Right renal cortex interstitium (tissue), 3 donors: ENCODE results near the gene CAPZB. TPM values are rescaled to one million over a fixed set of nuclear protein-coding genes. Genes with fewer than 3 reads are reported as not detected.
"Not testable (repeated sequence)": the region's sequence is repeated elsewhere in the genome, so short reads cannot be mapped to it uniquely, and the experiment has no call there.

Experiments
- DNase-seq, 3 donors: peaks; one replicate each; pipeline ENCODE4 v3.0.0-alpha.2; 2013; ENCODE audit warnings: low read depth in 3 of 3, low spot score in 2 of 3
- polyA plus RNA-seq, 3 donors: library from polyadenylated mRNA; unstranded; fragments of 120-200 nt; gene quantifications; one replicate each; pipeline ENCODE4 v1.2.1, GENCODE V29; 2013; ENCODE audit not compliant: insufficient read length in 3 of 3

Gene CAPZB
- 100 to 1,000 TPM; 233 to 248 (median 244) TPM for polyA plus RNA-seq

GRCh38 chr1:19485362-19486187 is at the start of gene CAPZB:
TSS of gene CAPZB (minus strand) at chr1:19485539. CDS start at chr1:19485438, 101 bp downstream.
- peak in 2 of 3 donors; percentile 78 to 79 for DNase-seq

DNA sequence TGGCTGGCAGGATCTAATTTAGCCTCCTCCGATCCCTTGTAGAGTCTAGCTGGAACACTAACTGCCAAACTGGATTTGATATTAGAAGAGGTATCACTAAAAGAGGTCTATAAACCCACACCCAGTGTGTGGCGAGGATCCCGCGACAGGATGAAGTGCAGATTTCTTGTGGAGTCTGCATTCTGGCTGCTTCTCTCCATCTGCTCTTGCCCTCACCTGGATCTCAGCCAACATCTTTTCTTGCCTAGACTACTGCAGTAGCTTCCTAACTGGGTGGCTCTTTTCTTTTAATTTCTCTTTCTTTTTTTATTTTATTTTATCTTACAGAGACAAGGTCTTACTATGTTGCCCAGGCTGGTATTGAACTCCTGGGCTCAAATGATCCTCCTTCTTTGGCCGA is 48.9 kb upstream of the CAPZB start:
- no peak for DNase-seq

DNA sequence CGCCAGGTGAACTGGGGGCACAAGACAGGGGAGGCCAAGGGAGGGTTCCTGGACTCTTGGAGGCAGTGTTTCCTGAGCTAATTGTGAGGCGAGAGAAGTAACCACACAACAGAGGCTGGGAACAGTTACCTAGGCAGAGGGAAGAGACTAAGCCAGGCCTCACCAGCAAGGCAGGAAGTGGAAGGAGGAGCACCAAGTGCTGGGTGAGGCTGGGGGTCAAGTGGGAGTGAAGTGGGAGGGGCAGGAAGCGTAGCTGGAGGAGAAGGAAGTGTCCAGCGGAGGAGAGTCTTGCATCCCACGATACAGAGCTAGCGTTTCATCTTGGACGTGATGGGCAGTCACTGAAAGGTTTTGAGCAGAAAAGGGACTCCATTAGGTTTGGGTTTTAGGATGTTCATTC is 48.3 kb upstream of the CAPZB start:
- no peak for DNase-seq

GRCh38 chr1:19532519-19532918 is 47.2 kb upstream of the CAPZB start:
- DNase-seq = no peak

GRCh38 chr1:19529664-19530063 is 44.3 kb upstream of the CAPZB start:
- no peak for DNase-seq

GRCh38 chr1:19528438-19528837 is 43.1 kb upstream of the CAPZB start:
- DNase-seq = no peak

- DNase-seq = no peak
Observed at GRCh38 chr1:19525607-19526545, 40.5 kb upstream of the CAPZB start.

GRCh38 chr1:19524791-19525190 is 39.5 kb upstream of the CAPZB start:
- DNase-seq = no peak

DNA sequence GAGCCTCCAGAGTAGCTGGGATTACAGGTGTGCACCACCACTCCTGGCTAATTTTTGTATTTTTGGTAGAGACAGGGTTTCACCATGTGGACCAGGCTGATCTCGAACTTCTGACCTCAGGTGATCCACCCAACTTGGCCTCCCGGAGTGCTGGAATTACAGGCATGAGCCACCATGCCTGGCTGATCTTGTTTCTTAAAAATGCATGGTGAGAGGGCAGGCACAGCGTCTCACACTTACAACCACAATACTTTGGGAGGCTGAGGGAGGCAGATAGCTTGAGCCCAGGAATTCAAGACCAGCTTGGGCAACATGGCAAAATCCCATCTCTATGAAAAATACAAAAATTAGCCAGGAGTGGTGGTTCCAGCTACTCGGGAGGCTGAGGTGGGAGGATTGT is 37.2 kb upstream of the CAPZB start:
- DNase-seq = not testable (repeated sequence)

GRCh38 chr1:19521411-19521810 is 36.1 kb upstream of the CAPZB start:
- DNase-seq = no peak

- DNase-seq = no peak
Observed at GRCh38 chr1:19517017-19517416, 31.7 kb upstream of the CAPZB start.

GRCh38 chr1:19515201-19515600 is 29.9 kb upstream of the CAPZB start:
- no peak for DNase-seq

DNA sequence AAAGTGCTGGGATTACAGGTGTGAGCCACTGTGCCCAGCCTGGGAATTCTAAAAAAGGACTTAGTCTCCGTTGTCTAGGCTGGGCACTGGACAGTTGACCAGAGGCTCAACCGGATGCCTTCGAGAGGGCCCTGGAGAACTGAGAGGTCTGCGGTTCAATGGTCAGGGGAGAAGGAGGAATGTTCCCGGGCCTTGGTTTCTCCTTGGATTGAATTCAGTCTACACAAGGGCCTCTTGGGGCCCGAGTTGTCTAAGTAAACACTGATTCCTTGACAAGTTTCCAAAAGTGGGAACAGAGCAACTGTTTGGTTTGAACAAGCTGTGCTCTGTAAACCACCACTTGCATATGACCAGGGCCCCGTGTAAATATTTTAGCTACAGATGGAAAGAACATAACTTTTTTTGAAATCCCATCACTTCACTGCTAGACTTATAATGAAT is 29.1 kb upstream of the CAPZB start:
- DNase-seq = no peak

- no peak for DNase-seq
Observed at GRCh38 chr1:19512545-19512944, 27.2 kb upstream of the CAPZB start.

DNA sequence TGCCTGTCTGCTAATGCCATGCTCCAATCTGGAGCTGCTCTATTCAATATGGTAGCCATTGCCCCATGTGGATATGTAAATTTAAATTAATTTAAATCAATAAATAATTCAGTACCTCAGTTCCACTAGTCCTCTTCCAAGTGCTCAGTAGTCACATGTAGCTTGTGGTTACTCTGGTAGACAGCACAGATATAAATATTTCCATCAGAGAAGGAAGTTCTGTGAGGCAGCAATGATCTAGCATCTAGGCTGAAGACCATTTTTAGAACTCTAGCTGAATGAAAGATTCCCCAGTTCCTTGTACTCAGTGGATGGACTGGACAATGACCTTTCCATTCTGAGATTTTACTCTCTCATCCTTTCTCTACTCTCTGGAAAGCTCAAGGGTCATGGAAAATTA is 25.8 kb upstream of the CAPZB start:
- DNase-seq = no peak

DNA sequence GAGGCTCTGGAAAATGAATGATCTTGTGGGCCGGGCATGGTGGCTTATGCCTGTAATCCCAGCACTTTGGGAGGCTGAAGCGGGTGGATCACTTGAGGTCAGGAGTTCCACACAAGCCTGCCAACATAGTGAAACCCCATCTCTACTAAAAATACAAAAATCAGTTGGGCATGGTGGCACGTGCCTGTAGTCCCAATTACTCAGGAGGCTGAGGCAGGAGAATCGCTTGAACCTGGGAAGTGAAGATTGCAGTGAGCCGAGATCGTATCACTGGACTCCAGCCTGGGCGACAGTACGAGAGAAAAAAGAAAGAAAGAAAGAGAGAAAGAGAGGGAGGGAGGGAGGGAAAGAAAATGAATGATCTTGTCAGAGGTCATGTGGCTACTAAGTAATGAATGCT is 24.3 kb upstream of the CAPZB start:
- not testable (repeated sequence) for DNase-seq

DNA sequence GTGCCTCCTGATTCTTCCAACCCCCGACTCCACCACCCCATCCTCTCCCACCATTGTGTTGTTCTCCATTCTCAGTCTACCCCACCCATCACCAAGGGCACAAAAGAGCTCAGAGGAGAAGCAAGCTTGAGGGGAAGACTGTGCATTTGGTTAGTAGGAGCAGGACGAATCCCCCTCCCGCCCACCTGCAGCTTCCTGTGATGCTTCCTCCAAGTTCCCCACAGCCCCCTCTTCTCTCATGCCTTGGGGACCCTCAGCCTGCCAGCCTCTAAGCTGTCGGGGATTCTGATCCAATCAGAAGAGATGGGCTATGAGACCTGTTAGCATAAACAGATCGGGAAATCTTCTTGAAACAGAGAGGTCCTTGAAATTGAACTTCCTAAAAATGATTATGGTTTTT is 22.2 kb upstream of the CAPZB start:
- no peak for DNase-seq

DNA sequence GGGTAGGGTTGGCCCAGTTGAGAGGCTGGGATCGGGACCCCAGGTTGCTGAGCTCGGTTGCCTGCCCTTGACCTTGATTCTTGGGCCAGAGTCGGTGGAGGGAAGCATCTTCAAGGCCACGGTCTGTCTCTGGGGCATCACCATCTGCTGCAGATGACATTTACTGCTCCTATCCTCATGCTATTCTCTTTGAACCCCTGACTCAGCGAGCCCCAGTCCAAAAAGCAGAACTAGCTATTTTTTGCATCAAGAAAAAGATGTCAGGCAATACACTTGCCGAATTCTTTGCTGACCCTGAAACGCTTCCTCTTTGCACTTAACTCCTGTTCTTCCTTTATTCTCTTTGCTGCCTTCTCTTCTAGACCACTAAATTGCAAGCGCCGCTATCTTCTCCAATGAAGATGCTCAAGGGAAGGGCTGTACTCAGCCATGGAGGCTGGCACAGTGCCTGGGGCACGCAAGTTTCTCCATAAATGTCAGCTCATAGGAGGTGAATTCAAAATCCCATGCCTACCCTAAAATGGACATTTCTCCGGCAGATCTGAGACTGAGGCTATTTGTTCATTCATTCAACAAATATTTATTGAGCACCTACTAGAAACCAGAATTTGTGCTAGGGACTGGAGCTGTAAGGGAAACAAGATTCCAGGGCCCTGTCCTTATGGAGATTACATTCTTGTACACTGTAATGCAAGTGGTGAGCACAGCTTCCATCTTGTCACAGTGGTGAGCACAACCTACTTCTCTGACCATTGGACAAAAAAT is 20.5 kb upstream of the CAPZB start:
- DNase-seq = no peak

- DNase-seq = no peak
Observed at GRCh38 chr1:19504796-19505692, 19.7 kb upstream of the CAPZB start.

- not testable (repeated sequence) for DNase-seq
Observed at GRCh38 chr1:19502284-19502683, 16.9 kb upstream of the CAPZB start.
